Panc1 (cell line): ENCODE data around the gene CAVIN1. TPM values are rescaled to one million over a fixed set of nuclear protein-coding genes. Genes with fewer than 3 reads are reported as not detected.

Experiments
- ATAC-seq: fragments of 200-7000 bp; cut with Tn5 transposase; 2 replicates; pipeline ENCODE4 v1.9.1; 2020; ENCODE audit warnings: mild to moderate bottlenecking, moderate library complexity
- BruUV-seq: library from RNA; stranded (reverse); fragments of 400-500 nt; replicated peaks from 2 replicates; lab custom pipeline; 2021; lab: Mats Ljungman, UMichigan
- CTCF ChIA-PET: fragments of 300-600 bp; sonication (Branson Sonifier 250); formaldehyde crosslinking; loops from one replicate; lab custom pipeline; 2022; ENCODE audit warnings: antibody characterized with exemption; lab: Charles Lee
- POLR2A ChIA-PET: fragments of 300-600 bp; sonication (Branson Sonifier 250); formaldehyde crosslinking; loops from one replicate; lab custom pipeline; 2022; ENCODE audit warnings: antibody characterized with exemption; lab: Charles Lee
- DNase-seq: peaks from one replicate; pipeline ENCODE4 v3.0.0-alpha.2; 2010; ENCODE audit warnings: low read depth, low spot score
- H3K27ac ChIP-seq: 2 replicates; pipeline ENCODE4 v1.5.1; 2011; ENCODE audit warnings: mild to moderate bottlenecking, low read length, inconsistent platforms
- H3K27me3 ChIP-seq: fragments of 200-500 bp; sonication (Bioruptor generic); 2 replicates; pipeline ENCODE4 v1.6.0; 2014; ENCODE audit warnings: low read length, inconsistent platforms; ENCODE audit not compliant: control insufficient read depth, insufficient read depth
- H3K36me3 ChIP-seq: fragments of 200-500 bp; sonication (Bioruptor generic); 2 replicates; pipeline ENCODE4 v1.5.1; 2014; ENCODE audit warnings: inconsistent platforms, mild to moderate bottlenecking, low read length, moderate library complexity; ENCODE audit not compliant: control insufficient read depth, insufficient read depth
- H3K4me1 ChIP-seq: 2 replicates; pipeline ENCODE4 v1.5.1; 2011; ENCODE audit warnings: inconsistent platforms, mild to moderate bottlenecking, low read length, moderate library complexity; ENCODE audit not compliant: control insufficient read depth, insufficient read depth
- H3K4me3 ChIP-seq, 2 experiments: 2 replicates each; pipeline ENCODE4 v1.5.1; 2011 to 2012; ENCODE audit warnings: low read depth in 2 of 2, low read length in 2 of 2, mild to moderate bottlenecking in 2 of 2, inconsistent platforms in 1 of 2, moderate library complexity in 1 of 2
- H3K9me3 ChIP-seq: fragments of 200-500 bp; sonication (Bioruptor generic); 2 replicates; pipeline ENCODE4 v1.5.1; 2014; ENCODE audit warnings: low read depth, mild to moderate bottlenecking, inconsistent platforms, low read length, moderate library complexity; ENCODE audit not compliant: control insufficient read depth, insufficient read depth
- POLR2AphosphoS5 ChIP-seq: IDR thresholded peaks from 2 replicates; pipeline ENCODE4 v1.6.1; 2012; ENCODE audit warnings: mild to moderate bottlenecking, low read depth, low read length, moderate library complexity
- SIN3A ChIP-seq: IDR thresholded peaks from 2 replicates; pipeline ENCODE4 v1.6.1; 2012; ENCODE audit warnings: low read depth, mild to moderate bottlenecking, low read length, moderate library complexity, borderline replicate concordance; ENCODE audit not compliant: insufficient read depth
- TCF7L2 ChIP-seq: IDR thresholded peaks from 2 replicates; pipeline ENCODE4 v1.6.1; 2011; ENCODE audit warnings: mild to moderate bottlenecking, low read depth, low read length, inconsistent platforms
- in situ Hi-C: cut with HindIII; loops from 2 replicates; pipeline ENCODE4 v1.10.0; 2016; ENCODE audit warnings: low sequenced_read_pairs, low pct_unique_long_range_greater_than_20kb
- intact Hi-C: fragments of 100-400 bp; cut with micrococcal nuclease; formaldehyde crosslinking; loops from one replicate; pipeline ENCODE4 v1.10.0; 2022; ENCODE audit not compliant: unreplicated experiment
- total RNA-seq: library from RNA; stranded (reverse); gene quantifications from one replicate; pipeline ENCODE4 v1.2.1, GENCODE V29; 2021; ENCODE audit not compliant: unreplicated experiment
- TF ChIP-seq, protein P1 (sequence below): fragments of 450-650 bp; IDR thresholded peaks from 2 replicates; pipeline ENCODE4 v1.5.1; 2017; ENCODE audit warnings: mild to moderate bottlenecking
- TF ChIP-seq, protein P2 (sequence below), 2 experiments: IDR thresholded peaks; 2 replicates each; pipeline ENCODE4 v1.6.1; 2011 to 2012; ENCODE audit warnings: low read depth in 2 of 2, control low read depth in 1 of 2, low read length in 1 of 2, mild to moderate bottlenecking in 1 of 2, moderate library complexity in 1 of 2; ENCODE audit not compliant: insufficient read depth in 1 of 2

The CAVIN1 gene
- total RNA-seq, 1 experiment from 2014 or later, result 315 TPM

DNA sequence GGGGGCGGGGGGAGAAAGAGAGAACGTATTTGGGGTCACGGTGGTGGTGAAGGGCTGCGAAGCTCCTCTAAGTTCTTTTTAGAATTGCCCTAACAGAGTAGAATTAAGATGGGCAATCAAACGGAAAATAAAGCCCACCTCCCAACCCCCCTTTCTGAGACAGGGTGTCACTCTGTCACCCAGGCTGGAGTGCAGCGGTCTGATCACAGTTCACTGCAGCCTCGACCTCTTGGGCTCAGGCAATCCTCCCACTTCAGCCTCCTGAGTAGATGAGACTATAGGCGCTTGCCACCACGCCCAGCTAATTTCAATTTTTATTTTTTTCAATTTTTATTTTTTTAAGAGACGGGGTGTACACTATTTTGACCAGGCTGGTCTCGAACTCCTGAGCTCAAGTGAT is 710 bp upstream of the CAVIN1 start:
- no peaks in the 10 kb centered on the region for H3K9me3 ChIP-seq
- BruUV-seq, result TSS peak; percentile 94
- TF ChIP-seq, protein P1, sequence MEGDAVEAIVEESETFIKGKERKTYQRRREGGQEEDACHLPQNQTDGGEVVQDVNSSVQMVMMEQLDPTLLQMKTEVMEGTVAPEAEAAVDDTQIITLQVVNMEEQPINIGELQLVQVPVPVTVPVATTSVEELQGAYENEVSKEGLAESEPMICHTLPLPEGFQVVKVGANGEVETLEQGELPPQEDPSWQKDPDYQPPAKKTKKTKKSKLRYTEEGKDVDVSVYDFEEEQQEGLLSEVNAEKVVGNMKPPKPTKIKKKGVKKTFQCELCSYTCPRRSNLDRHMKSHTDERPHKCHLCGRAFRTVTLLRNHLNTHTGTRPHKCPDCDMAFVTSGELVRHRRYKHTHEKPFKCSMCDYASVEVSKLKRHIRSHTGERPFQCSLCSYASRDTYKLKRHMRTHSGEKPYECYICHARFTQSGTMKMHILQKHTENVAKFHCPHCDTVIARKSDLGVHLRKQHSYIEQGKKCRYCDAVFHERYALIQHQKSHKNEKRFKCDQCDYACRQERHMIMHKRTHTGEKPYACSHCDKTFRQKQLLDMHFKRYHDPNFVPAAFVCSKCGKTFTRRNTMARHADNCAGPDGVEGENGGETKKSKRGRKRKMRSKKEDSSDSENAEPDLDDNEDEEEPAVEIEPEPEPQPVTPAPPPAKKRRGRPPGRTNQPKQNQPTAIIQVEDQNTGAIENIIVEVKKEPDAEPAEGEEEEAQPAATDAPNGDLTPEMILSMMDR, result no peak
- TF ChIP-seq POLR2AphosphoS5 (no peak), SIN3A (no peak)

DNA sequence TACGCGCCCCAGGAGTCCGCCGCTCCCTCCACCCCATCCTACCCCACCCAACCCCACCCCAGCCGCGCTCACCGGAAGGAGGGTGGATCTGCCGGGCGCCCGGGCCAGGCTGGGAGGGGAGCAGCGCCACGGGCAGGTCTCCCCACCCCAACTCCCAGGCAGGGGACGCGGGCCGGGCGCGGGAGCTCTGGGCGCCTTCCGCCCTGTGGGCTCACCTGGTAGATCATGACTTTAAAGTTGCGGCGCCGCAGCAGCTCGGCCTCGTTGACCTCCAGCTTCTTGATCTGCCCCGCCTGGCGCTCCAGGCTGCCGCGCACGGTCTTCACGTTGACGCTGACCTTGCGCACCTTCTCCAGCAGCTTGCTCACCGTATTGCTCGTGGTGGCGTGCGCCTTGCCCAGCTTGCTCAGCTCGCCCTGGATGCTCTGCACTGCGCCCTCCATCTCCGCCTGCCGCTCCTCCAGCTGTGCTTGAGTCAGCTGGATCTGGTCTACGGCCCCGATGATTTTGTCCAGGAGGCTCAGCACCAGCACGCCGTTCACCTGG is 571 bp downstream of the CAVIN1 start:
- in situ Hi-C loops (no loop called here), intact Hi-C loops (loop anchor here (10.0 kb wide), 1 partner anchor 102 kb away; no protein-coding TSS in a partner anchor)
- TSS peak; percentile 93 for BruUV-seq

More for the DNA sequence above, 710 bp upstream of the CAVIN1 start:
- Histone ChIP-seq H3K4me1 (peaks cover 29% of the 10 kb centered on the region), H3K27ac (peak overlapping the region; percentile 94), H3K36me3 (no peaks in the 10 kb centered on the region; the same call in 1 of the 2 replicates), H3K27me3 (no peaks in the 10 kb centered on the region), H3K4me3 (peak overlapping the region; percentile 62 to 88)
- intact Hi-C loops (loop anchor here (10.0 kb wide), 1 partner anchor 101 kb away; no protein-coding TSS in a partner anchor), in situ Hi-C loops (no loop called here)
- DNase-seq (no peak), ATAC-seq (no peak)
- POLR2A ChIA-PET, result interaction anchor here (0.6 to 1.1 kb wide), 2 partner anchors 25 to 35 kb away, joined by 3 read pairs; partner anchors contain the start of gene STAT3
- CTCF ChIA-PET, result no interaction called here

More for the DNA sequence above, 571 bp downstream of the CAVIN1 start:
- Histone ChIP-seq H3K9me3 (no peaks in the 10 kb centered on the region), H3K36me3 (no peaks in the 10 kb centered on the region; the same call in 1 of the 2 replicates), H3K27ac (peak overlapping the region; percentile 89), H3K27me3 (no peaks in the 10 kb centered on the region), H3K4me3 (peak overlapping the region; percentile 62 to 88), H3K4me1 (peaks cover 26% of the 10 kb centered on the region)
- ChIA-PET POLR2A (interaction anchor here (0.7 to 1.1 kb wide), 3 partner anchors 11 to 86 kb away, joined by 3 to 5 read pairs (median 3); partner anchors contain the start of gene STAT3), CTCF (interaction anchor here (0.6 to 0.9 kb wide), 2 partner anchors 20 to 95 kb away, joined by 5 to 6 read pairs; no protein-coding TSS in a partner anchor)
- TF ChIP-seq SIN3A (0 out of 2 replicates have a peak, but pooled peaks have one; percentile 4), TCF7L2 (no peak)
- TF ChIP-seq, protein P1, result no peak
- TF ChIP-seq, protein P2, sequence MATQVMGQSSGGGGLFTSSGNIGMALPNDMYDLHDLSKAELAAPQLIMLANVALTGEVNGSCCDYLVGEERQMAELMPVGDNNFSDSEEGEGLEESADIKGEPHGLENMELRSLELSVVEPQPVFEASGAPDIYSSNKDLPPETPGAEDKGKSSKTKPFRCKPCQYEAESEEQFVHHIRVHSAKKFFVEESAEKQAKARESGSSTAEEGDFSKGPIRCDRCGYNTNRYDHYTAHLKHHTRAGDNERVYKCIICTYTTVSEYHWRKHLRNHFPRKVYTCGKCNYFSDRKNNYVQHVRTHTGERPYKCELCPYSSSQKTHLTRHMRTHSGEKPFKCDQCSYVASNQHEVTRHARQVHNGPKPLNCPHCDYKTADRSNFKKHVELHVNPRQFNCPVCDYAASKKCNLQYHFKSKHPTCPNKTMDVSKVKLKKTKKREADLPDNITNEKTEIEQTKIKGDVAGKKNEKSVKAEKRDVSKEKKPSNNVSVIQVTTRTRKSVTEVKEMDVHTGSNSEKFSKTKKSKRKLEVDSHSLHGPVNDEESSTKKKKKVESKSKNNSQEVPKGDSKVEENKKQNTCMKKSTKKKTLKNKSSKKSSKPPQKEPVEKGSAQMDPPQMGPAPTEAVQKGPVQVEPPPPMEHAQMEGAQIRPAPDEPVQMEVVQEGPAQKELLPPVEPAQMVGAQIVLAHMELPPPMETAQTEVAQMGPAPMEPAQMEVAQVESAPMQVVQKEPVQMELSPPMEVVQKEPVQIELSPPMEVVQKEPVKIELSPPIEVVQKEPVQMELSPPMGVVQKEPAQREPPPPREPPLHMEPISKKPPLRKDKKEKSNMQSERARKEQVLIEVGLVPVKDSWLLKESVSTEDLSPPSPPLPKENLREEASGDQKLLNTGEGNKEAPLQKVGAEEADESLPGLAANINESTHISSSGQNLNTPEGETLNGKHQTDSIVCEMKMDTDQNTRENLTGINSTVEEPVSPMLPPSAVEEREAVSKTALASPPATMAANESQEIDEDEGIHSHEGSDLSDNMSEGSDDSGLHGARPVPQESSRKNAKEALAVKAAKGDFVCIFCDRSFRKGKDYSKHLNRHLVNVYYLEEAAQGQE (IDR thresholded peaks at IDR 0.05; ENCODE audit: insufficient read depth in 1 of 2, low read depth in 2 of 2, low read length in 1 of 2), result no peak
- DNase-seq (no peak), ATAC-seq (peak; percentile 40)
